HG03025 (cell line): Measurements from ENCODE around the gene TMEM205.
"Not testable (repeated sequence)": the region's sequence is repeated elsewhere in the genome, so short reads cannot be mapped to it uniquely, and the experiment has no call there.

Source experiments
- ATAC-seq: cut with Tn5 transposase; IDR thresholded peaks from one replicate; pipeline ENCODE4 v1.9.1; 2021; ENCODE audit warnings: mild to moderate bottlenecking, moderate library complexity; ENCODE audit not compliant: unreplicated experiment, low FRiP score

TMEM205 gene

DNA sequence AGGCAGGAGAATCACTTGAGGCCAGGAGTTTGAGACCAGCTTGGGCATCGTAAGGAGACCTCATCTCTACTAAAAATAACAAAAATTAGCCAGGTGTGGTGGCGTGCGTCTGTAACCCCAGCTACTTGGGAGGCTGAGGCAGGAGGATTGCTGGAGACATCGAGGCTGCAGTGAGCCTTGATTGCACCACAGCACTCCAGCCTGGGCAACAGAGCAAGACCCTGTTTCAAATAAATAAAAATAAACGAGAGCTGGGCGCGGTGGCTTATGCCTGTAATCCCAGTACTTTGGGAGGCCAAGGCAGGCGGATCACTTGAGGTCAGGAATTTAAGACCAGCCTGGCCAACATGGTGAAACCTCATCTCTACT is 6.0 kb downstream of the TMEM205 start:
- not testable (repeated sequence) for ATAC-seq

DNA sequence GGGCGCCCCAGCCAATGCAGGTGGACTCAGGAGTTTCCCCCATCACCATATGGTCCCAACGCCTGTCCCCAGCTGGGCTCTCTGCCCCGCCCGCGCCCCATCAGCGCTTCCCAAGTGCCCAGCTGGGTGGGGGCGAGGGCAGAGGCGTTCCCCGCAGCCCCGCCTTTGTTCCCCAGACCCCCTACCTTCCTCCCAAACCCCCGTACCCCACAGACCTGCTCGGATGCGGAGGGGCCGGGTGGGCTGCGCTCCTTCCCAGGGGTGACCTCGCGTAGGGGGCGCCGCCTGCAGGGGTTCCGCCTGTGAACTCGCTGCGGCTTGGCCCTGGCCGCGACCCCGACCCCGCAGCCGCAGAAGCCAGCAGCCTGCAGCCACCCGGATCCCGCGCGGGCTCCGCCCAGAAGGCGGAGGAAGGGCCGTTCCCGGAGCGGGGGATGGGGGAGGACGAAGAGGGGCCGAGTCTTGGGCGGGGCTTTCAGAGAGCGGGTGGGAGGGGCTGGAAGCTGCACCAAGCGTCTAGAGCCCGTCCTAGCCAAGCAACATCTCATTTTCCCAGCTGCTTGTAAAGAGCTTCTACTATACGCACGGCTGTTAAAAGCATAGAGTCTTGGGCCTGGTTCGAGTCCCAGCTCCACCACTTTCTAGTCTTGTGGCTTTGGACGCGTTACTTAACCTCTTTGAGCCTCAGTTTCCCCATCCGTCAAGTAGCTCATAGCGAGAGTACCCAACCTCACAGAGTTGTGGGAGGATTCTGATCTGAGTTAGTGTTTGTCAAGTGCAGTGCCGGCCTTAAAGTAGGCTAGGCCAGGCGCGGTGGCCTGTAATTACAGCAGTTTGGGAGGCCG is 6.6 kb downstream of the TMEM205 start, which contains the start of gene RAB3D:
TSS of gene RAB3D (minus strand) at position 404 of the 845 bp plus-strand sequence. CDS start 2,258 bp downstream, outside the sequence.
- no peak for ATAC-seq

DNA sequence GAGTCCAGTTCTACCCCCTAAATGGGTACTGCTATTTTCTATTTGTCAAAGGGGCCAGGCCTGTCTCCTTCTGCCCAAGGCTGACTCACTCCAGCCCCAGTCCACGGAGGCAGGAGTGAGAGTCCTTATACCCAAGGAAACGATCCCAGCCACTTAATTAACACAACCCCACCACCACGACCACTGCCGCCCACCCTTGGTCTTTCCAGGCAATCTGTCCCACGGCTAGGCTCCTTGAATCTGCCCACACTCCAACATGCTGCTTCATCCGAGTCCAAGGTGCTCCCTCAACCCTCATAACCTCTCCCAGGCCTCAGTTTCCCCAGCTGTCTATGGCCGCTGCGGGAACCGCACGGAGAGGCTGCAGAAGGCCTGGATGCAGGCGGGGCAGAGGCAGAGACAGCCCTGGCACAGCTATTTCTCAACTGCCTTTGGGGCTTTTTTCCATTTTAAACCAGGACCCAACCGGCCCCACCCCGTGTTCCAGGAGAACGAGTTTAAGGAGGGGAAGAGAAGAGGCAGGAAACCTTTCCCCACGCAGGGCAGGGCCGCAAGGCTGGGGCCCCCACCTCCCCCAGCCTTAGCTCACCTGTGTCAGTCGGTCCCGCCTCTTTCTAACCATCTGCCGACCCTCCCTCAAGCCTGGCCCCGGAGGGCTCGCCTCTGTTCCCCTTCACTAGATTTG is 7.4 kb downstream of the TMEM205 start:
- no peak for ATAC-seq

DNA sequence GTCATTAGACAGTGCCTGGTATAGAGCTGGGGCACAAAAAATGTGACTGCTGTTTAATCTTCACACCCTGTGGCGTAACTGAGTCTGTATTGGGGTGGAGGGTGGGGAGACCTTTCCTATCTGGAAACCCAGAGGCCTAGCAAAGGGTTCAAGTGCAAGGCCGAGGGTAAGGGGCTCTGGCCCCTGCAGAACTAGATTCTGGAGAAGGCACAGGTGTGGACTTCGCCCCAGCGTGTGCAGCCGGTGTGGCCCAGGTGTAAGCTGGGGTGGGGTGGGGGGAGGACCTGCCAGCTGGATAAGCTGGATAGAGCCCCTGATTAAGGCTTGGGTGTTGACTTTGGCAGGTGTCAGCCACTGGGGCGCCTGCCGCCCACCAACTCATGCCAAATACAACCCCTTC is 7.9 kb downstream of the TMEM205 start:
- no peak for ATAC-seq

DNA sequence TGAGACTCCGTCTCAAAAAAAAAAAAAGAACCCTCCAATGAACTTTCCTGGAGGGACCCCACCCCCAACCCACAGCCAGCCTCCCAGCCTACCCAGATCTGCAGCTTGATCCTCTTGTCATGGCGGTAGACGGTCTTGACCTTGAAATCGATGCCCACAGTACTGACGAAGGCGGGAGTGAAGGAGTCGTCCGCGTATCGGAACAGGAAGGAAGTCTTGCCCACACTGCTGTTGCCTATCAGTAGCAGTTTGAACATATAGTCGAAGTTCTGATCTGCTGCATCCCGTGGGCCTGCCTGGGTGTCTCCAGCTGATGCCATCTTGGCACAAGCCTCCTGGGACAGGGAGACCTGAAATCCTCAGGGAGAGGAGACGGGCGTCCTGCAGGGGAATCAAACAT is 9.0 kb downstream of the TMEM205 start:
- ATAC-seq: no peak

DNA sequence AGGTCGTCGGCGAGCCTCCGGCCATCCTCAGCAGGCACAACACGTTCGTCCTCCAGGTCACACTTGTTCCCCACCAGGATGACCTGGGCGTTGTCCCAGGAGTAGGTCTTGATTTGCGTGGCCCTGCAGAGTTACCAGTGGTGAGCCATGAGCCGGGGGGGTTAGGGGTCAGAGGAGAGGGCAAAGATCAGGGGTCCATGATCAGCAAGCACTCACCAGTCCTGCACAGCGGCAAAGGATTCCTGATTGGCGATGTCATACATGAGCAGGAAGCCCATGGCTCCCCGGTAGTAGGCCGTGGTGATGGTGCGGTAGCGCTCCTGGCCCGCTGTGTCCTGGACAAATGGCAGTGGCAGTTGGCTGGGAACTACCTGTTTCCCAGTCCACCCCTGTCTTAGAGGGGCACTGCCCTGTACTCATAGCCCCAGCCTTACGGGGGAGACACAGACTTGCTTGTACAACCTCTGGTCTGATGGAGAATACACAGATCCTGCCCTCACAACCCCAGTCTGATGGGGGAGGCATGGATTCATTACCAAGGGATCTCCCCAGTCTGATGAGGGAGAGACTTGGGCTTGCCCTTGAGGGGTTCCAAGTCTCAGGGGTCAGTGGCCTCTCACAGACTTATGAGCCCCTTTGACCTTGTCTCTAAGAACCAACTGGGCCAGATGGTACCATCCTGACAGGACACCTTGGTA is 10.5 kb downstream of the TMEM205 start:
- ATAC-seq: no peak

DNA sequence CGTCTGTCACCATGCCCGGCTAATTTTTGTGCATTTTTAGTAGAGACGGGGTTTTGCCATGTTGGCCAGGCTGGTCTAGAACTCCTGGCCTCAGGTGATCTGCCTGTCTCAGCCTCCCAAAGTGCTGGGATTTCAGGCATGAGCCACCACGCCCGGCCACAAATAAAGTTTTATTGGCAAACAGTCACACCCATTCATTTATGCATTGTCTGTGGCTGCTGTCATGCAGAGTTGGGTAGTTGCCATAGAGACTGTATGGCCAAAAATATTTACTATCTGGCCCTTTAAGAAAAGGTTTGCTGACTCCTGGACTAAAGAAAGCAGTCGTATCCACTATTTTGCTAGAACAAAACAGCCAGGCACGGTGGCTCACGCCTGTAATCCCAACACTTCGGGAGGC is 12.2 kb downstream of the TMEM205 start:
- ATAC-seq: not testable (repeated sequence)

DNA sequence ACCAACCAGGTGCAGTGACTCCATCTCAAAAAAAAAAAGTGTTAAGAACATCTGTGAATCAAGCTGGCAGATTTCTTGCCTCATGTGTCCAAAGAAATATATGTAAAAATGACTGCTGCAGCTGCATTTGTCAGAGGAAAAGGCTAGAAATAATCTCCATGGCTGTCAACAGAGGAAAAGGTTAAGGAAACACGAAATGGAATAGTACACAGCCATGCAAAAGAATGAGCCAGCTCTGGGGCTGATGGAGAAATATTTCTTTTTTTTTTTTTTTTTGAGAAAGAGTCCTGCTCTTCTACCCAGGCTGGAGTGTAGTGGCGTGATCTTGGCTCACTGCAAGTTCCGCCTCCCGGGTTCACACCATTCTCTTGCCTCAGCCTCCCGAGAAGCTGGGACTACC is 13.2 kb downstream of the TMEM205 start:
- ATAC-seq: no peak

DNA sequence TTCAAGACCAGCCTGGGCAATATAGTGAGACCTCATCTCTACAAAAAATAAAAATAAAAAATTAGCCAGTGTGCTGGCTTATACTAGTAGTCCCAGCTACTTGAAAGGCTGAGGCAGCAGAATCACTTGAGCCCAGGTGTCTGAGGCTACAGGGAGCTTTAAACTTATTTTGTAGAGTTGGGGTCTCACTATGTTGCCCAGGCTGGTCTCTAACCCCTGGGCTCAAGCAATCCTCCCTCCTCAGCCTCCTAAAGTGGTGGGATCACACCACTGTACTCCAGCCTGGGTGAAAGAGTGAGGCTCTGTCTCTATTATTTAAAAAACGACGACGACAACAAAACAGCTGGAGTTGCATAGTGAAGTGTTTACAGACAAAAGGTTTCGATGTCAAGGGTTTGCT is 14.6 kb downstream of the TMEM205 start:
- ATAC-seq: no peak

DNA sequence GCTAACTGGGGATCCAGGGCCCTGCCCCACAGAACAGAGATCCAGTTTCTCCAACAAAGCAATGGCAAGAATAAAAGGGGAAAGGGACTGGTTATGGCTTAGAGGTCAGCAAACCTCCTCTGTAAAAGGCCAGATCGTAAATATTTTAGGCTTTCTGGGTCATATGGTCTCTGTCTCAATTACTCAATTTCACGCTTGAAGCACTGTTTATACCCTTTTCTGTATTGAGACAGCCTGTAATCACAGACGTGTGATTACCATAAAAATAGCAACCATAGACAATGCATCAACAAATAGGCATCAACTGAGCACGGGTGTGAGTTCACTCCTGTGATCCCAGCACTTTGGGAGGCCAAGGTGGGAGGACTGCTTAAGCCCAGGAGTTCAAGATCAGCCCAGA is 15.9 kb downstream of the TMEM205 start:
- no peak for ATAC-seq

DNA sequence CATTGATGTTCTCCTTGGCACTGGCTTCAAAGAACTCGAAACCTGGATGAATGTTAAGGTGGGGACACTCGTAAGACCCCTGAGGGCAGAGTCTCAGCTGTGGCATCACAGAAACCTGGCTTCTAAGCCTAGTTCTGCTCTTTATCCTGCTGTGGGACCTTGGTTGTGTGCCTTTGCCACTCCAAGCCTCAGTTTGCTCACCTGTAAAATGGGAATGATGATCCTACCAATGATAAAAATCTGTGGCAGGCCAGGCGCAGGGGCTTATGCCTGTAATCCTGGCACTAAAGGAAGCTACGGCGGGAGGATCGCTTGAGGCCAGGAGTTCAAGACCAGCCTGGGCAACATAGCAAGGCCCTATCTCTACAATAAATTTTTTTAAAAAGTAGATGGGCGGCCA is 20.5 kb downstream of the TMEM205 start:
- ATAC-seq: no peak

DNA sequence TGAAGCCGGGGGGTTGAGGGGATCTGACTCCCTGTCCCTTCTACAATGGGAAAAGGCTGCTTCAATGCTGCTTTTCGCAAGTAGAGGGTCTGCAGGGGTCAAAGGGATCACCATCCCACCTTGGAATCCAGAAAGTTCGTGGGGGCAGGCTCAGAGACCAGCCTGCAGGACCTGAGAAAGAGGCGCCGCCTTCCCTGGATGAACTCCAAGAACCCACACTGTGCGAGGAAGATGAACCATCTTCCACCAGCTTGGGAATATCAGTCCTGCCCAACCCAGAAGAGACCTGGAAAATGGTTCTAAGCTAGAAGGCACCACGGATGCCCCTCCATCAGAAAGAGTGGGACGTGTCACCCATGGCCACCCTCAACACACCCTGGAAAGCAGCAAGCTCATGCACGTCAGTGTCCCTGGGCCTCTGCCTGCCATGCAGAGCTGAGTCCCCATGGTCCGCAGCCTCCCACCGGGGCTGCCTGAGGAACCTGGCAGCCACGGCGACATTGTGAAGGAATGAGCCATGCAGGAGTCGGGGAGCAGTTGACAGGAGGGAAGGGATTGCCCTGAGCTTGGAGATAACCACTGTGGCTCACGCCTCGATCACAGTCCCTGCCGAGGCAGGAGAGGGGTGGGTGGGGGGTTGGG is 21.2 kb downstream of the TMEM205 start:
- ATAC-seq: no peak

DNA sequence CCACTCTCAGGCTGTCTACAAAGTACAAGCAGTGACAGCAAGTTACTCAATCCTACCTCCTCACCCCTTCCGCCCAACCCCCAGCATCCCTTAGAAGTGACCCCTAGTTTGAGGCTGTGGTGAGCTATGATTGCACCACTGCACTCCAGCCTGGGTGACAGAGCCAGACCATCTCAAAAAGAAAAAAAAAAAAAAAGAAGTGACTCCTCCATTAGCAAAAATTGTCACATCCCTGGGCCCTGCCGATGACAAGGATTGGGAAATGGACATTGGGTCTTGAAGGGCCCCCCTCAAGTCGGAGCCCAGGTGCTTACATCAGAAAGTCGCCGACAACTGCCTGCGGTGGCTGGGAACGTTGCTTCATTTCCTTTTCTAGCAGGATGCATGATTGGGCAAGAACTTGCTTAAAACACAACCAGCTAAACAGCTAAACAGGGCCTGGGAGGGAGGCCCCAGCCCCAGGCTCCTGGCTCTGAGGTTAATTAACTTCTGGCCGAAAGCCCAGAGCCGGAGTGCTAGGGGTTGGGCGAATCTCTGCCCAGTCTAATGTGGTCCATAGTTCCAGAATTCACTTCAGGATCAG is 21.9 kb downstream of the TMEM205 start:
- no peak for ATAC-seq

DNA sequence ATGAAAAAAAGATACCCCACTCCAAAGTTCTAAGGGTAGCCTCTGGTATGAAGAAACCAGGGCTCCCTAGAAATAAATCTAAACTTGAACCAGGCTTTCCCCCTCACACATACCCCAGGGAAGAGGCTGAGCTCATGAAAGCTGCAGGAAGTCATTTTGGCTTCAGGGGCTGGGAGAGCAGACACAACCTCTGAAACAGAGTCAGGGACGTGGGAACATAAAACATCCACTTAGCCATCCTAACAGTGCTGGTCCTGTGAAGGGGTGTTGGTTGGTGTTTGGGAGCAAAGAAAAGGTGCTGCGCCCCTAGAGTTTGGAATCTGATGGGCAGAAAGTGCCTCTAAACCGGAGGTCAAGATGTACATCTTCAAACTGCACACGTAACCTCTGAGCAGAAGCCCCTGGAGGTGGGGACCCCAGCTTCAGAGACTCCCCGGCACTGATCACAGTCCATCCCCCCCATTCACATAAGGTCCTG is 22.4 kb downstream of the TMEM205 start:
- no peak for ATAC-seq

DNA sequence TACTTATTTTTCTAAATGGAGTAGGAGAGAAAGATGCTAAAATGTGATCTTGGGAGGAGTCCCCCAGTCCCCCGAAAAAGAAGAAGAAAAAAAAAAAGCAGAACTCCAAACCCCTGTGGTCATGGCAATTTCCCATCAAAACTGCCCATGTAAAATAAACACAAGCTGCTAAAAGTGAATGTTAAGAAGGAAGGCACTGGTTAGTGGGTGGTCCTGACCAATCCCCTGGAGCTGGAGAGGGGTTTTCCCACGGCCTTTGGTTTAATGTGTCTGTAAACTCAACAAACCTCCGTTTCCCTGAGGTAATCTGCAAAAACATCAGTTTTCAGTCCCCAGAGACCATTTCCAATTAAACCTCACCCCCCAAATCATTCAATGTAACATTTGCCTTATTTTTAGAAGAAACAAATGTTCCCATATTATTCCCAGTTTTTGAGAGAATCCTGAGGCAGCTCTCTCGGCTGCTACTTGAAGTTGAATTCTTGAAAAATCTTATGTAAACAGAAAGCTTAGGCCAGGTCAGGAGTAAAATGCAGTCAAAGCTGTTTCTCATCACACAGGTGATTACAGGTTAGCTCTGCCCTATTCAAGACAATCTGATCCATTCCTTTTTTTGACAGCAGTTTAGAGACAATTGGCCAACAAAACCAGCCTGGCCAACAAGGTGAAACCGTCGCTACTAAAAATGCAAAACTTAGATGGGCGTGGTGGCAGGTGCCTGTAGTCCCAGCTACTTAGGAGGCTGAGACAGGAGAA is 23.6 kb downstream of the TMEM205 start:
- ATAC-seq: no peak

DNA sequence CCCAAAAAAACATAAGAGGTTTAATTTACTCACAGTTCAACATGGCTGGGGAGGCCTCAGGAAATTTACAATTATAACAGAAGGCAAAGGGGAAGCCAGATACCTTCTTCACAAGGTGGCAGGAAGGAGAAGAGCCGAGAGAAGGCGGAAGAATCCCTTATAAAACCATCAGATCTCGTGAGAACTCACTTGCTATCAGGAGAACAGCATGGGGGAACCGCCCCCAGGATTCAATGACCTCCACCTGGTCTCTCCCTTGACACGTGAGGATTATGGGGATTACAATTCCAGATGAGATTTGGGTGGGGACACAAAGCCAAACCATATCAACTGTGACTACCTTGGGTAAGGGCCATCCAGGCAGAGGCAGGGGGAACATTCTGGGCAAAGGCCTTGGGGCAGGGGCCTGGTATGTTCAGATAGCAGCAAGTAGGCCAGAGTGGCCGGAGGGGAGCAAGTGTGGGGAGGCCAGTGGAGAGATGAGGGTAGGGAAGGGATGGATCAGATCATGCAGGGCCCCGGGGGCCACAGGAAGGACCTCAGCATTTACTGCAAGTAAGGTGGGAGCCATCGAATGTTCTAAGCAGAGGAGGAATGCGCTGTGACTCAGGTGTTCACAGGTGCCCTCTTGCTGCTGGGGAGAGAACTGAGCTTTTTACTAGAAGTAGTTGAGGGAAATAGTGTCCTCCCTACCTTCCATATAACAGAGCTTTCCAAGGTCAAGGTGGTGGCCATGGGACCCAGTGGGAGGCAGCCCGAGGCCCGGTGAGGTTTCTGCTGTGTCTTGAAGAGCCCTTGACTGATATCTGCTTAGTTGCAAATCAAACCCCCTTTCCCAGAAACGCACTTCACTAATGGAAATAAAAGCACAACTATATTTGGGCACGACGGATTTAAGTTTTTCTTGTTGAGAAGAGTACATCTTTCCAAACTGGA is 24.6 kb downstream of the TMEM205 start:
- no peak for ATAC-seq

DNA sequence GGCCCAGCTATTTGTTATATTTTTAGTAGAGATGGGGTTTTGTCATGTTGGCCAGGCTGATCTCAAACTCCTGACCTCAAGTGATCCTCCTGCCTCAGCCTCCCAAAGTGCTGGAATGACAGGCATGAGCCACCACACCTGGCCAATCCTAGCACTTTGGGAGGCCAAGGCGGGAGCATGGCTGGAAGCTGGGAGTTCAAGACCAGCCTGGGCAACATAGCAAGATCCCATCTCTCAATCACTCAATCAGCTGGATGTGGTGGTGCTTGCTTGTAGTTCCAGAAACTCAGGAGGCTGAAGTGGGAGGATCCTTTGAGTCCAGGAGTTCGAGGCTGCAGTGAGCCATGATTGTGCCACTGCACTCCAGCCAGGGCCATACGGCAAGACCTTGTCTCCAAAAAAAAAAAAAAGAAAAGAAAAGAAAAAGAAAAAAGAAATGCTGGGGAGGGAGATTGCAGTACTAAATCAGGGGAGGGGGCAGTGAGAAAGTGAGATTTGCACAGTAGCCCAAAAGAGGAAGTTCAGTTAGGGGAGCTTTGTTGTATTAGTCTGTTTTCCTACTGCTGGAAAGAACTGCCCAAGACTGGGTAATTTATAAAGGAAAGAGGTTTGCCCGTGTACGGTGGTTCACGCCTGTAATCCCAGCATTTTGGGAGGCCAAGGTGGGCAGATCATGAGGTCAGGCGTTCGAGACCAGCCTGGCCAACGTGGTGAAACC is 25.6 kb downstream of the TMEM205 start:
- ATAC-seq: not testable (repeated sequence)

DNA sequence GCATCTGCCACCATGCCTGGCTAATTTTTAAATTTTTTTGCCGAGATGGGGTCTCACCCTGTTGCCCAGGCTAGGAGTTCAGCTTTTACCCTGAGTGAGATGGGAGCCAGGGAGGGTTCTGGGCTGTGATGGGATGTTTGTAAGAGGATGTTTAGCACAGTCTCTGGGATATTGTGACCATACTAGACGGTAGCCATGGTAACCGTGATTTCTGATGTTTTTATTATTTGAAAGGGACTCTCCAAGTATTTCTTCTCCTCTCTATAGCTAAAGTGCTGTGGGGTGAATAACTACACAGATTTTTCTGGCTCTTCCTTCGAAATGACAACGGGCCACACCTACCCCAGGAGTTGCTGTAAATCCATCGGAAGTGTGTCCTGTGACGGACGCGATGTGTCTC is 39.7 kb downstream of the TMEM205 start:
- no peak for ATAC-seq
